Thyroid gland (tissue), 4 donors: ENCODE results near the gene SOX13. TPM values are rescaled to one million over a fixed set of nuclear protein-coding genes. Genes with fewer than 3 reads are reported as not detected.

Experiments
- DNase-seq, 2 donors: peaks; one replicate each; pipeline ENCODE4 v3.0.0-alpha.2; 2019
- H3K27ac ChIP-seq, 3 donors: fragments of 200-600 bp; sonication (generic); 1 replicate in 2 of 3; 2 replicates in 1 of 3; pipeline ENCODE4 v1.5.1; 2016 to 2019; ENCODE audit warnings: mild to moderate bottlenecking in 1 of 3, moderate library complexity in 1 of 3
- H3K27me3 ChIP-seq: fragments of 200-600 bp; sonication (generic); one replicate; pipeline ENCODE4 v1.5.1; 2019
- H3K36me3 ChIP-seq, 2 donors: fragments of 200-600 bp; sonication (generic); one replicate each; pipeline ENCODE4 v1.5.1; 2016 to 2019
- H3K4me1 ChIP-seq, 2 donors: fragments of 200-600 bp; sonication (generic); one replicate each; pipeline ENCODE4 v1.5.1; 2017 to 2019
- H3K4me3 ChIP-seq, 3 donors: fragments of 200-600 bp; sonication (generic); replicated peaks in 1 of 3; 1 replicate in 2 of 3; 2 replicates in 1 of 3; pipeline ENCODE4 v1.5.1; 2016; ENCODE audit warnings: mild to moderate bottlenecking in 1 of 3
- H3K9me3 ChIP-seq: fragments of 200-600 bp; sonication (generic); one replicate; pipeline ENCODE4 v1.5.1; 2017
- POLR2A ChIP-seq, 2 donors: fragments of 450-650 bp; IDR thresholded peaks; one replicate each; pipeline ENCODE4 v1.6.1; 2017; ENCODE audit warnings: antibody characterized with exemption in 2 of 2, mild to moderate bottlenecking in 2 of 2, moderate library complexity in 1 of 2
- WGBS, 2 donors: methylation state at CpG; one replicate each; pipeline ENCODE4 v1.1.5; 2017; 5-methylcytosine and 5-hydroxymethylcytosine counted together
- intact Hi-C: fragments of 100-400 bp; cut with DNase I; formaldehyde crosslinking; loops from one replicate; pipeline ENCODE4 v1.15.1; 2023
- total RNA-seq, 4 donors: library from RNA; depleted of rRNA; stranded (reverse); fragments of >200 nt; gene quantifications; one replicate each; pipeline ENCODE4 v1.2.3, GENCODE V29; 2016
- TF ChIP-seq, protein P1 (sequence below), 6 experiments: fragments of 200-600 bp in 3 of 6; fragments of 450-650 bp in 3 of 6; sonication (generic) in 3 of 6; IDR thresholded peaks; one replicate each; pipeline ENCODE4 v1.5.1; 2016 to 2019; ENCODE audit warnings: antibody characterized with exemption in 6 of 6, mild to moderate bottlenecking in 2 of 6, inconsistent platforms in 1 of 6, moderate library complexity in 1 of 6

Gene SOX13
- total RNA-seq, 4 donors from 2014 or later, result 19.4 to 29.3 (median 20.8) TPM

DNA sequence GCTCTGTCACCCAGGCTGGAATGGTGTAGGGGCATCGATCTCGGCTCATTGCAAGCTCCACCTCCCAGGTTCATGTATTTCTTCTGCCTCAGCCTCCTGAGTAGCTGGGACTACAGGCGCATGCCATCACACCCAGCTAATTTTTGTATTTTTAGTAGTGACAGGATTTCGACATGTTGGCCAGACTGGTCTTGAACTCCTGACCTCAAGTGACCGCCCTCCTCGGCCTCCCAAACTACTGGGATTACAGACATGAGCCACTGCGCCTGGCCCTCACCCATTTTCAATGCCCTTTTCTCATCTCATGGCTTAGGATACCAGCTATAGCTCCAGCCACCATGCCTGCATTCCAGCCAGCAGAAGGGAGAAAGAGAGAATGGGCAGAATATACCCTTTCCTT lies 12.9 kb upstream of the SOX13 start:
- H3K36me3 ChIP-seq, result no peaks in the 10 kb centered on the region
- no peak overlapping the region for H3K27ac ChIP-seq
- no peak for DNase-seq
- H3K4me3 ChIP-seq, result no peak overlapping the region
- intact Hi-C loops, result no loop called here
- no peaks in the 10 kb centered on the region for H3K9me3 ChIP-seq
- no peaks in the 10 kb centered on the region for H3K4me1 ChIP-seq
- 97 to 98% methylated on average over 7 of the region's 7 CpGs for WGBS, 2 donors
- H3K27me3 ChIP-seq, result no peaks in the 10 kb centered on the region
- TF ChIP-seq, protein P1, sequence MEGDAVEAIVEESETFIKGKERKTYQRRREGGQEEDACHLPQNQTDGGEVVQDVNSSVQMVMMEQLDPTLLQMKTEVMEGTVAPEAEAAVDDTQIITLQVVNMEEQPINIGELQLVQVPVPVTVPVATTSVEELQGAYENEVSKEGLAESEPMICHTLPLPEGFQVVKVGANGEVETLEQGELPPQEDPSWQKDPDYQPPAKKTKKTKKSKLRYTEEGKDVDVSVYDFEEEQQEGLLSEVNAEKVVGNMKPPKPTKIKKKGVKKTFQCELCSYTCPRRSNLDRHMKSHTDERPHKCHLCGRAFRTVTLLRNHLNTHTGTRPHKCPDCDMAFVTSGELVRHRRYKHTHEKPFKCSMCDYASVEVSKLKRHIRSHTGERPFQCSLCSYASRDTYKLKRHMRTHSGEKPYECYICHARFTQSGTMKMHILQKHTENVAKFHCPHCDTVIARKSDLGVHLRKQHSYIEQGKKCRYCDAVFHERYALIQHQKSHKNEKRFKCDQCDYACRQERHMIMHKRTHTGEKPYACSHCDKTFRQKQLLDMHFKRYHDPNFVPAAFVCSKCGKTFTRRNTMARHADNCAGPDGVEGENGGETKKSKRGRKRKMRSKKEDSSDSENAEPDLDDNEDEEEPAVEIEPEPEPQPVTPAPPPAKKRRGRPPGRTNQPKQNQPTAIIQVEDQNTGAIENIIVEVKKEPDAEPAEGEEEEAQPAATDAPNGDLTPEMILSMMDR (IDR thresholded peaks at IDR 0.05), result no peak
- TF ChIP-seq POLR2A (IDR thresholded peaks at IDR 0.05), result no peak

DNA sequence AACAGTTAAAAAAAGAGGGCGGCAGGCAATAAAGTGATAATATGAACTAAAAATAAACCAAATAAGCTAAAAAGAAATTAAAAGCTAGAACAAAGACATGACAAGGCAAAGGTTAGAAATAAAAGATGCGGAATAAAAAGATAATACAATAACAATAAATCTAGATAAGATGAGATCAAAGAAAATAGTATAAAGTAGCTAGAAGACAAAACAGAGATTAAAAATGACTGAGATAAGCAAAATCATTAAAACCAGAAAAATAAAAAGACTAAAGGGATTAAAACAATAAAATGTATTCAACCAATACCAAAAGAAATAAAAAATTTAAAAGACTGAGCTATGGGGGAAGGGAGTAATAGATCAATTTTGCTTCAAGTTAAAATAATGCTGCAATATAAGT lies 10.8 kb upstream of the SOX13 start:
- H3K9me3 ChIP-seq, result no peaks in the 10 kb centered on the region
- no peaks in the 10 kb centered on the region for H3K36me3 ChIP-seq
- 50 to 99% methylated on average over 2 of the region's 2 CpGs for WGBS, 2 donors
- H3K27me3 ChIP-seq, result no peaks in the 10 kb centered on the region
- no peak overlapping the region for H3K27ac ChIP-seq
- no peak for DNase-seq
- intact Hi-C loops, result no loop called here
- no peaks in the 10 kb centered on the region for H3K4me1 ChIP-seq
- no peak for TF ChIP-seq POLR2A (IDR thresholded peaks at IDR 0.05)
- TF ChIP-seq, protein P1 (IDR thresholded peaks at IDR 0.05), result no peak
- H3K4me3 ChIP-seq, result no peak overlapping the region

DNA sequence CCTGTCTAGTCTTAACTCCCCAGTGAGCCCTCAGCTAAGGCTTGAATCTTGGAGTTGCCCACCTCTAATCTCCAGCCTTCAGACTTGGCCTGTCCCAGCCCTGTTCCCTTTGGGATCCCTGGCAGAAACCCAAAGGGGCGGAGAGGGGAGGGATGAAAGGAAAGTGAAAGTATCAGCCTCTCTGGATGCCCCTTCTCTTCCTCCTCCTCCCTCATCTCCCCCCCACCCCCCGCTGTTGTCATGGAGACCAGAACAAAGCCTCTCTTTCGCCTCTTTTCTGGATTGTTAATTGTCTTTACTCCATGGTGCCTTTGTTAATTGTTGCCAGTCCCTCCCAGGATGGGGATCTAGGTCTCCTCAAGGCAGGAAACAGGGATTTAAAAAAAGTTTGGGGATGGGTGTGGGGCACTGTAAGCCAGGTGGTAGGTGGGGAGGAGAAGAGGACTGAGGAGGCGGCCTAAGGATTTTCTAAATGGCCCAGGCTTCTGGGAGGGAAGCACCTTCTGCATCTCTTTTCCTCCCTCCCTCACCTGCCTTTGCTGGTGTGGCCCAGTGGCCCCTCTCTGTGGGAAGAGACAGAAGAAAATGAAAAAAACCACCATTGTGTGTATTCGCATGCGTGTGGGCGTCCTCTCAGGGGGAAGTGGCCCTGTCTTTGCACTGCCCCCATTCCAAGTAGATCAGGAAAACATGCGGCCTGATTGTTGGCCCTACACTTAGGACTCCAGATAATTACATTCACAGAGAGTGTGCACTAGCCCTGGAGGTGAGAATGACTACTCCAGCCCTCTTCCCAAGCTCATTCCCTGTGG lies 7.5 kb upstream of the SOX13 start:
- intact Hi-C loops, result no loop called here
- Histone ChIP-seq H3K4me1 (no peaks in the 10 kb centered on the region), H3K36me3 (no peaks in the 10 kb centered on the region), H3K27me3 (no peaks in the 10 kb centered on the region), H3K27ac (no peak overlapping the region), H3K9me3 (no peaks in the 10 kb centered on the region), H3K4me3 (no peak overlapping the region)
- TF ChIP-seq, protein P1 (IDR thresholded peaks at IDR 0.05), result no peak
- TF ChIP-seq POLR2A (IDR thresholded peaks at IDR 0.05), result no peak
- WGBS, 2 donors, result 62 to 70% methylated on average over 8 of the region's 8 CpGs
- peak in 1 of 2 donors; percentile 38 for DNase-seq

DNA sequence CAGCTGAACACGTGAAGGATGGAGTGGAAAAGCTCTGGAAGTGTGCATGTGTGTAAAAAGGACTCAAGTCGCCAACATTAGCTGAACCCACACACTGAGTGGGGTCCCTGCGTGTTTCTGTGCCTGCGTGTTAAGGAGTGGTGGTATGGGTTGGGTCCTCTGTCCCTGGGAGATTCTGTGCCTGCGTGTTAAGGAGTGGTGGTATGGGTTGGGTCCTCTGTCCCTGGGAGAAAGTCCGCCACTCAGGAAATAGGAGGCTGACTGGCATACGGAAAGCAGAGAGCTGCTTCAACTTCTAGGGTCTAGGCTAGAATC lies 7.0 kb upstream of the SOX13 start:
- intact Hi-C loops, result no loop called here
- Histone ChIP-seq H3K36me3 (no peaks in the 10 kb centered on the region), H3K9me3 (no peaks in the 10 kb centered on the region), H3K4me1 (no peaks in the 10 kb centered on the region), H3K27ac (no peak overlapping the region), H3K4me3 (no peak overlapping the region), H3K27me3 (no peaks in the 10 kb centered on the region)
- no peak for DNase-seq
- no peak for TF ChIP-seq POLR2A (IDR thresholded peaks at IDR 0.05)
- TF ChIP-seq, protein P1 (IDR thresholded peaks at IDR 0.05), result no peak
- WGBS, 2 donors, result 97 to 98% methylated on average over 7 of the region's 7 CpGs

DNA sequence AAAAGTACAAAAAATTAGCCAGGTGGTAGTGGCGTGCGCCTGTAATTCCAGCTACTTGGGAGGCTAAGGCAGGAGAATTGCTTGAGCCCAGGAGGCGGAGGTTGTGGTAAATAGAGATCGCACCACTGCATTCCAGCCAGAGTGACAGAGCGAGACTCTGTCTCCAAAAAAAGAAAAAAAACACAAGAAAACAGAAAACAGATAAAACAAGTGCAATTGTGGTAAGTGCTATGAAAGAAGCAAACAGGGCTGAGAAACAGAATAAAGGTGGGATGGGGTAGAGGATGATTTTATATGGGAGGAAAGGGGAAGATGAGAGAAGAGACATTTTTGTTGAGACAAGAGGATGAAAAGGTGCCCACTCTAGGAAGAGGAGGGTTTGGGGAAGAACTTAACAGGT lies 5.0 kb upstream of the SOX13 start:
- DNase-seq, result no peak
- Histone ChIP-seq H3K27me3 (no peaks in the 10 kb centered on the region), H3K4me3 (no peak overlapping the region), H3K27ac (no peak overlapping the region), H3K36me3 (no peaks in the 10 kb centered on the region), H3K4me1 (peaks cover 0 to 6% of the 10 kb centered on the region in 2 donors), H3K9me3 (no peaks in the 10 kb centered on the region)
- 93 to 94% methylated on average over 5 of the region's 5 CpGs for WGBS, 2 donors
- no peak for TF ChIP-seq POLR2A (IDR thresholded peaks at IDR 0.05)
- TF ChIP-seq, protein P1 (IDR thresholded peaks at IDR 0.05), result no peak
- intact Hi-C loops, result no loop called here
